ENCODE data around the gene CLDN8. TPM values are rescaled to one million over a fixed set of nuclear protein-coding genes. Genes with fewer than 3 reads are reported as not detected.

The CLDN8 gene
- polyA plus RNA-seq, 1 donor from 2014 or later: not detected

DNA sequence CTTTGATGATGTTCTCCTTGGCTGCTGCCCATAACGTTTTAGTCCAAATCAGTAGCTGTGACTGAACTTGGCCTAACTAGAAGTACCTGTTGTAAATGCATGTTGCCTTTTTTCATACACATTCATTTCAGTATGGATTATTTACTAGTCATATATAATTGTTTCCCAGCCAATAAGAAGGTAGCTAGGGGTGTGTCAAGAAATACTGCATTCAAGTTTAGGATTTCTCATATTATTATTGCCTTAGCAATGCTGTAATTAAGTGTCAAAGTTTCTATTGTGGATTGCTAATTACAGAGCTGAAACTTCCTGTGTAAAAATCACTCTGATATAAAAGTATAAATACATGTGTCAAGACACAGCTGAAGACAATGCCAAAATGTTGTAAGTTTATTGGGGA, 49.2 kb downstream of the CLDN8 start, which contains the start of gene CLDN17:
Gene CLDN17, minus strand, starts transcription at position 101 of the 400 bp plus-strand sequence. CDS start 188 bp downstream, outside the sequence.
- Mint-ChIP-seq H3K4me3 (no peak within 1 kb of the TSS), H3K27me3 (no peaks in the 10 kb centered on the region), H3K27ac (no peak within 1 kb of the TSS), H3K36me3 (peaks cover 2% of the 10 kb centered on the region), H3K9me3 (peaks cover 0 to 14% (median 5%) of the 10 kb centered on the region in 3 donors), H3K4me1 (no peaks in the 10 kb centered on the region)

DNA sequence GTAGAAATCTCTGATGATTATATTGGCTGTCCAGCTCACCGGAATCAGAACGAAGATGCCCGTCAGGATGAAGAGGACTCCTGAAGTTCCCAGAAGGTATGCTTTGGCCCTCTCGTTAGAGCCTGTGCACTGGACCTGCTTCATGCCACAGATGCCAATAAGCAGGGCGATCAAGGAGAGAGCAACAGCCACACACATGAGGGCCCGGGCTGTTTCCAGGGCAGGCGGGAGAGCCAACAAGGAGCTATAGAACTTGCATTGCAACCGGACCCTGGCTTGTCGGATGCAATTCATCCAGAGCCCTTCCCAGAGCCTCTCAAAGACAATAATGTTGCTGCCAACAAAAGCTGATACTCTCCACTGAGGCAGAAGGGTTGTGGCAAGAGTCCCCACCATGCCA, 49.7 kb downstream of the CLDN8 start:
- Mint-ChIP-seq H3K36me3 (peaks cover 2% of the 10 kb centered on the region), H3K4me3 (no peak overlapping the region), H3K27ac (no peak overlapping the region), H3K4me1 (no peaks in the 10 kb centered on the region), H3K9me3 (peaks cover under 1 to 14% (median 3%) of the 10 kb centered on the region in 3 donors), H3K27me3 (no peaks in the 10 kb centered on the region)

DNA sequence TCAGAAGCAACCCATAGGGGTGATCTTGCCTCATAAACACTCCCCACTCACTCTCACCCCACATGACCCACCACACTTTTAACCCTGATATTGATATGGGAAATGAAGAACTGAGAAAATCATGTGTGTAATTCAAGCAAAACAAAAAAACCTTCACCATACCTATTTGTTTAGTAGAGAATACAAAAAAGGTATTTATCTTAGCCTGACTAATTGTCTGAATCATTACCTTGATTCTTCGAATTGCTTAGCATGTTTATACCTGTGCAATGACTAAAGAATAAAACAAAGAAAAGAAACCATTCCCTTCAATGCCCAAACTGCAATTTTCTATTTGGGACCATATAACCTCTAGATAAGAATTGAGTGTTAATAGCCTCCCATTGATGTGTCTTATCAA, 51.1 kb downstream of the CLDN8 start:
- peaks cover 4% of the 10 kb centered on the region for H3K36me3 Mint-ChIP-seq
- H3K9me3 Mint-ChIP-seq: peaks cover 2 to 5% (median 3%) of the 10 kb centered on the region in 3 donors
- no peak overlapping the region for H3K27ac Mint-ChIP-seq
- H3K27me3 Mint-ChIP-seq: no peaks in the 10 kb centered on the region
- no peak overlapping the region for H3K4me3 Mint-ChIP-seq
- H3K4me1 Mint-ChIP-seq: no peaks in the 10 kb centered on the region

Other genes starting within 250 kb of the CLDN8 start
- gene CLDN17, start 49.3 kb downstream of the CLDN8 start, polyA plus RNA-seq: not detected
- gene KRTAP24-1, start 66.9 kb upstream of the CLDN8 start, polyA plus RNA-seq: not detected
- gene KRTAP25-1, start 73.4 kb upstream of the CLDN8 start, polyA plus RNA-seq: not detected
- gene KRTAP26-1, start 104.2 kb upstream of the CLDN8 start, polyA plus RNA-seq: not detected
- not detected for gene KRTAP27-1, start 121.6 kb upstream of the CLDN8 start, polyA plus RNA-seq
- gene KRTAP23-1, start 132.5 kb upstream of the CLDN8 start, polyA plus RNA-seq: not detected
- gene KRTAP13-2, start 156.2 kb upstream of the CLDN8 start, polyA plus RNA-seq: not detected
- gene KRTAP13-1, start 179.9 kb upstream of the CLDN8 start, polyA plus RNA-seq: not detected
- not detected for gene KRTAP13-3, start 209.8 kb upstream of the CLDN8 start, polyA plus RNA-seq
- not detected for gene KRTAP13-4, start 214.1 kb upstream of the CLDN8 start, polyA plus RNA-seq
- gene KRTAP15-1, start 224.2 kb upstream of the CLDN8 start, polyA plus RNA-seq: not detected